GM12864 (cell line): Measurements from ENCODE around the gene MINDY4.

Experiments
- DNase-seq: peaks from one replicate; pipeline ENCODE4 v3.0.0-alpha.2; 2011; ENCODE audit warnings: low read depth
- H3K4me3 ChIP-seq: 2 replicates; pipeline ENCODE4 v1.5.1; 2011; ENCODE audit warnings: mild to moderate bottlenecking, low read depth, low read length, control low read depth
- TF ChIP-seq, protein P1 (sequence below): IDR thresholded peaks from 2 replicates; pipeline ENCODE4 v1.5.1; 2011; ENCODE audit warnings: low read depth, mild to moderate bottlenecking, moderate library complexity, low read length, control low read depth, inconsistent platforms; ENCODE audit errors: missing control alignments

The MINDY4 gene

DNA sequence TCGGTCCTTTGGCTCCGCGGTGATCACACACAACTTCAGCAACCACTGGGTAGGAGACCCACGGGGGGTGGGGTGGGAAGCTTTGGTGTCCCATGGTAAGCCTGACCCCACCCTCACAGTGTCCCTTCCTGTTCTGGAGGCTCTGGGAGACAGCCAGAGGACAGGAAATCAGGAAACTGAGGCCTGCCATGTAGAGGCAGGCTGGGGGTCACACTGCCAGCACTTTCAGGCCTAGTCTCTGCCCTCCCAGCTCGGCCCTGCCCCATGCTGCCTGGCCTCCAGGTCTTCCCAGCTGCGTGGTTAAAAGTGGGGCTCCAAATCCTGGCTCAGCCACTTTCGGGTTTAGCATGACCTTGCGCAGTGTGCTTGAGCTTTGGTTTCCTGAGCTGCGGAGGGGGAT is 151.4 kb downstream of the MINDY4 start:
- TF ChIP-seq, protein P1, sequence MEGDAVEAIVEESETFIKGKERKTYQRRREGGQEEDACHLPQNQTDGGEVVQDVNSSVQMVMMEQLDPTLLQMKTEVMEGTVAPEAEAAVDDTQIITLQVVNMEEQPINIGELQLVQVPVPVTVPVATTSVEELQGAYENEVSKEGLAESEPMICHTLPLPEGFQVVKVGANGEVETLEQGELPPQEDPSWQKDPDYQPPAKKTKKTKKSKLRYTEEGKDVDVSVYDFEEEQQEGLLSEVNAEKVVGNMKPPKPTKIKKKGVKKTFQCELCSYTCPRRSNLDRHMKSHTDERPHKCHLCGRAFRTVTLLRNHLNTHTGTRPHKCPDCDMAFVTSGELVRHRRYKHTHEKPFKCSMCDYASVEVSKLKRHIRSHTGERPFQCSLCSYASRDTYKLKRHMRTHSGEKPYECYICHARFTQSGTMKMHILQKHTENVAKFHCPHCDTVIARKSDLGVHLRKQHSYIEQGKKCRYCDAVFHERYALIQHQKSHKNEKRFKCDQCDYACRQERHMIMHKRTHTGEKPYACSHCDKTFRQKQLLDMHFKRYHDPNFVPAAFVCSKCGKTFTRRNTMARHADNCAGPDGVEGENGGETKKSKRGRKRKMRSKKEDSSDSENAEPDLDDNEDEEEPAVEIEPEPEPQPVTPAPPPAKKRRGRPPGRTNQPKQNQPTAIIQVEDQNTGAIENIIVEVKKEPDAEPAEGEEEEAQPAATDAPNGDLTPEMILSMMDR, result no peak
- no peak overlapping the region for H3K4me3 ChIP-seq
- DNase-seq, result no peak

DNA sequence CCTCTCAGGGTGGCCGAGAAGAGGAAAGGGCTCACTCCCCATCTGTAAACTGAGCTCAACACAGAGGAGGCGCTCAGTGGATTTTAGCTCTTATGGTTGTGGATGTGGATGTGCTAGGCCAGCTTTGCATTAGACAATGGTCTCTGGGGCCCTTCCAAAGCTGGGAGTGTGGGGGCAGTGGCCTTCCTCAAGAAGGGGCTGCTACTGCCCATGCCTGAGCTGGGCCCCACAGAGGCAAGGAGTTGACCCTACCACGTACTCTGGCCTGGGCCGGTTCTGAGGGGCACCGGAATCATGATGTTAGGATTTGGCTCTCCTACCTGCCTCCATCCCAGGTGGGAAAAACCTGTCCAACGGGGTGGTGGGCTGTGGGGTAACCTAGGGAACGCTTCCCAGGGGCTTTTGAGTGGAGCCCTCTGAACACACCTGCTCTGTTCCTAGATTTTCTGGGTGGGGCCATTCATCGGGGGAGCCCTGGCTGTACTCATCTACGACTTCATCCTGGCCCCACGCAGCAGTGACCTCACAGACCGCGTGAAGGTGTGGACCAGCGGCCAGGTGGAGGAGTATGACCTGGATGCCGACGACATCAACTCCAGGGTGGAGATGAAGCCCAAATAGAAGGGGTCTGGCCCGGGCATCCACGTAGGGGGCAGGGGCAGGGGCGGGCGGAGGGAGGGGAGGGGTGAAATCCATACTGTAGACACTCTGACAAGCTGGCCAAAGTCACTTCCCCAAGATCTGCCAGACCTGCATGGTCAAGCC is 152.0 kb downstream of the MINDY4 start:
- TF ChIP-seq, protein P1, result no peak
- H3K4me3 ChIP-seq, result no peak overlapping the region
- DNase-seq, result no peak

DNA sequence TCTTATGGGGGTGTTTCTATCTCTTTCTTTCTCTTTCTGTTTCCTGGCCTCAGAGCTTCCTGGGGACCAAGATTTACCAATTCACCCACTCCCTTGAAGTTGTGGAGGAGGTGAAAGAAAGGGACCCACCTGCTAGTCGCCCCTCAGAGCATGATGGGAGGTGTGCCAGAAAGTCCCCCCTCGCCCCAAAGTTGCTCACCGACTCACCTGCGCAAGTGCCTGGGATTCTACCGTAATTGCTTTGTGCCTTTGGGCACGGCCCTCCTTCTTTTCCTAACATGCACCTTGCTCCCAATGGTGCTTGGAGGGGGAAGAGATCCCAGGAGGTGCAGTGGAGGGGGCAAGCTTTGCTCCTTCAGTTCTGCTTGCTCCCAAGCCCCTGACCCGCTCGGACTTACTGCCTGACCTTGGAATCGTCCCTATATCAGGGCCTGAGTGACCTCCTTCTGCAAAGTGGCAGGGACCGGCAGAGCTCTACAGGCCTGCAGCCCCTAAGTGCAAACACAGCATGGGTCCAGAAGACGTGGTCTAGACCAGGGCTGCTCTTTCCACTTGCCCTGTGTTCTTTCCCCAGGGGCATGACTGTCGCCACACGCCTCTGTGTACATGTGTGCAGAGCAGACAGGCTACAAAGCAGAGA is 152.7 kb downstream of the MINDY4 start:
- DNase-seq, result no peak
- TF ChIP-seq, protein P1, result no peak
- no peak overlapping the region for H3K4me3 ChIP-seq

DNA sequence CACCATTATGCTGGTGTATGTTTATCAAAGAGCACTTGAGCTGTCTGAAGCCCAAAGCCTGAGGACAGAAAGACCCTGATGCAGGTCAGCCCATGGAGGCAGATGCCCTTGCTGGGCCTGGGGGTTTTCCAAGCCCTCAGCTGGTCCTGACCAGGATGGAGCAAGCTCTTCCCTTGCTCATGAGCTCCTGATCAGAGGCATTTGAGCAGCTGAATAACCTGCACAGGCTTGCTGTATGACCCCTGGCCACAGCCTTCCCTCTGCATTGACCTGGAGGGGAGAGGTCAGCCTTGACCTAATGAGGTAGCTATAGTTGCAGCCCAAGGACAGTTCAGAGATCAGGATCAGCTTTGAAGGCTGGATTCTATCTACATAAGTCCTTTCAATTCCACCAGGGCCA is 153.4 kb downstream of the MINDY4 start:
- no peak overlapping the region for H3K4me3 ChIP-seq
- no peak for DNase-seq
- TF ChIP-seq, protein P1, result no peak

DNA sequence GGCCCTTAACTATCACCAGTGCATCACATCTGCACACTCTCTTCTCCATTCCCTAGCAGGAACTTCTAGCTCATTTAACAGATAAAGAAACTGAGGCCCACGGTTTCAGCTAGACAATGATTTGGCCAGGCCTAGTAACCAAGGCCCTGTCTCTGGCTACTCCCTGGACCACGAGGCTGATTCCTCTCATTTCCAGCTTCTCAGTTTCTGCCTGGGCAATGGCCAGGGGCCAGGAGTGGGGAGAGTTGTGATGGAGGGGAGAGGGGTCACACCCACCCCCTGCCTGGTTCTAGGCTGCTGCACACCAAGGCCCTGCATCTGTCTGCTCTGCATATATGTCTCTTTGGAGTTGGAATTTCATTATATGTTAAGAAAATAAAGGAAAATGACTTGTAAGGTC is 153.9 kb downstream of the MINDY4 start:
- DNase-seq, result no peak
- TF ChIP-seq, protein P1, result no peak
- H3K4me3 ChIP-seq, result no peak overlapping the region

DNA sequence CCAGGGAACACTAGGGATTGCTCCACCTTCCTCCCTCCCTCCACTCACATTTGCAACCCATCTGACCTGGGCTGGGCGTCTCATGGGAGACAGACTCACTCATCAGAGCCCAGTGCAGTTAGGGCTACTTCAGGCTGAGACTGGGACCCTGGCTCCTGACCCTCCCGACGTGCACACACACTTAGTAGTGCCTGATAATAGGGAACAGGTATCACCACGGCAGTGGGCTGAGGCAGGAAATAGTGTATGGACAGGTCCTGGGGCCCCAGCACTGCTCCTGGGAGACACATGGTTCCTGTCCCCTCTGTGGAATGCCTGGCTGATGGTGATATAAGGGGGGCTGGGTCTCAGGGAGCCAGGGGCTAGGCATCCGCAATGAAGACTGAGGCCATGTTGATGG is 154.7 kb downstream of the MINDY4 start:
- no peak for DNase-seq
- H3K4me3 ChIP-seq, result no peak overlapping the region
- TF ChIP-seq, protein P1, result no peak
